ENCODE data around the gene ZNF611.
"Not testable (repeated sequence)": the region's sequence is repeated elsewhere in the genome, so short reads cannot be mapped to it uniquely, and the experiment has no call there.

Gene ZNF611

DNA sequence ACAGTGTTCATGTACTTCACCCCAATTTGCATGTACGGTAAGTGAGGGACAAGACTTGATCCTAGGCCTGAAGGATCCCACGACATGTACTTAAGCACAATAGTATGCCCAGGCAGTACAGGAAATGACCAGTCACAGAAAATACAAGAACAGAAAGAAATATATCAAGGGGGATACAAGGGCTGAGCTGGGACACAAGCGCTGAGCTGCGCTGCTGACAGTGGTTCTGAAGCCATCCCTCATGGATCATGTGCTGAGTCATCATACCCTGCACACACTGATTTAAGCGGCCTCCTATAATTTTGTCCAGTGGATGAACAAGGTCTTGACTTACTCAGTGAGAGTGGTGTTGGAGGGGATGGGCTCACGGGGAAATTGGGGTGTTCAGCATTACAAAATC, 59.6 kb downstream of the ZNF611 start:
- not testable (repeated sequence) for DNase-seq

DNA sequence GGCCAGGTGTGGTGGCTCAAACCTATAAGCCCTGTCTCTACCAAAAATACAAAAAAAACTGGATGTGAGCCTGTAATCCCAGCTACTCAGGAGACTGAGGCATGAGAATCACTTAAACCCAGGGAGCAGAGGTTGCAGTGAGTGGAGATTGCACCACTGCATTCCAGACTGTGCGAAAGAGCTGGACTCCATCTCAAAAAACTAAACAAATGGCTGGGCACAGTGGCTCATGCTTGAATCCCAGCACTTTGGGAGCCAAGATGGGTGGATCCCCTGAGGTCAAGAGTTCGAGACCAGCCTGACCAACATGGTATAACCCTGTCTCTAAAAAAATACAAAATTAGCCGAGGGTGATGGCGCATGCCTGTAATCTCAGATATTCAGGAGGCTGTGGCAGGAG, 61.8 kb downstream of the ZNF611 start:
- DNase-seq, result no peak

DNA sequence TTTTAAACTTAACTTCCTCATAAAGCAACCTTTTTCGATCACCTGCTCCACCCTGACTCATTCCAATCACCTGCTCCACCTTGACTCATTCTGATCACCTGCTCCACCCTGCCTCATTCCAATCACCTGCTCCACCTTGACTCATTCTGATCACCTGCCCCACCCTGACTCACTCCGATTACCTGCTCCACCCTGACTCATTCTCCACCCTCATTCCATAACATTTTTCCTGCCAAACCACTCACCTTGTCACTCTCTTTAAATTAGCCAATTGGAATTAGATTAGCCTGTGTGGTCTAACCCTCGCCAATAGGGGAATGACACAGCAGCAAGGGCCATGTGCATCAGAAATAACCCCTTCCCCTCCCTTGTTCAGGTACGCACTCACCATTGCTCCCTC, 64.8 kb downstream of the ZNF611 start:
- no peak for DNase-seq

DNA sequence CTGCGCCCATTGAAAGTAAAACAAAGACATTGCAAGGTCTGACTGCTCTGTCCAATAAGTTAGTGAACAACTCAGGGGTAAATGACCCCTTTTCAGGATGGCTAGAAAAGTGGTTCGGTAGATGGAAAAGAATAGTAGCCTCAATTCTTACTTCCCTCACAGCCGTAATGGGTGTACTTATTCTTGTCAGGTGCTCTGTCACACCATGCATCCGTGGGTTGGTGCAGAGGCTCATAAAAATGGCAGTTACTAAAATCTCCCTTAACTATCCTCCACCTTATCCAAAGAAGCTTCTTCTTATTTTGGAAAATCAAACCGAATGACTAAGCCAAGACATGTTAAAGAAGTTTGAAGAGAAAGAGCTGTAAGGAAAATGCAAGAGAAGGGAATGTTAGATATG, 65.3 kb downstream of the ZNF611 start:
- no peak for DNase-seq

DNA sequence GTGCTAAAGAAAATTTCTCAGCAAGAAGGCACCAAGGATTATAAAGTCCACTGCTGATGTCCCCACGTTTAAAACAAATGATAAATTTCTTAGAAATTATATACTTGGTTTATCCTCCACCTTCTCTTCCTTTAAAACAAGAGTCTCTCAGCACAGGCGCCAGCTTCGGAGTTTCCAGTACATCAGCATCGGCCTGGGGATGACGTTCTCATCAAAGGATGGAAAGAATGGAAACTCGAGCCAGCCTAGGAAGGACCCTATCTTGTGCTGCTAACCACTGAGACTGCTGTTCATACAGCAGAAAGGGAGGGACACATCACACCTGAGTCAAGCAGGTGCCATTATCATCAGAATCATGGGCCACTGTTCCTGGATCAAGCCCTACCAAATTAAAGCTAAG, 66.9 kb downstream of the ZNF611 start:
- no peak for DNase-seq

DNA sequence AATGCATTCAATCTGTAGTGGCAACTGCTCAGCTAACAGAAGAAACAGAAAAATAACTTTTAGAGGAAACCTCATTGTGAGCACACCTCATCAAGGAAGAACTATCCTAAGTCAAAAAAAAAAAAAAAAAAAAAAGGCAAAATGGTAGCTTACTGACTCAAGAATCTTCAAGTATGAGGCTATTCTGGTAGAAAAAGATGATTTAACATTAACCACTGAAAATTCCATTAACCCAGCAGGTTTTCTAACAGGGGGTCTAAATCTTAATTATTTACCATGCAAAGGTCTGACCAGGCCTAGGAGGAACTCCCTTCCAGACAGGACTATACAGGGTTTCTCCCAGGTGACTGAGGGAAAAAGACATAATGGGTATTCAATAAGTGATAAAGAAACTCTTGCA, 68.3 kb downstream of the ZNF611 start:
- DNase-seq, result no peak

DNA sequence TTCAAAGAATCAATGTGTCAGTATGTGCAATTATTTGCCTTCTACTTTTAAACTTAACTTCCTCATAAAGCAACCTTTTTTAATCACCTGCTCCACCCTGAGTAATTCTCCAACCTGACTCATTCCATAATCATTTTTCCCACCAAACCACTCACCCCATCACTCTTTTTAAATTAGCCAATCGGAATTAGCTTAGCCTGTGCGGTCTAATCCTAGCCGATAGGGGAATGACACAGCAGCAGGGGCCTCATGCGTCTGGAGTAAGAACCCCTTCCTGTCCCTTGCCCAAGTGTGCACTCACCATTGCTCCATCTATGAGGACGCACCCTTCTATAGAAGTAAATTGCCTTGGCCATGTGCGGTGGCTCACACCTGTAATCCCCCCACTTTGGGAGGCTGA, 69.3 kb downstream of the ZNF611 start:
- DNase-seq, result no peak

DNA sequence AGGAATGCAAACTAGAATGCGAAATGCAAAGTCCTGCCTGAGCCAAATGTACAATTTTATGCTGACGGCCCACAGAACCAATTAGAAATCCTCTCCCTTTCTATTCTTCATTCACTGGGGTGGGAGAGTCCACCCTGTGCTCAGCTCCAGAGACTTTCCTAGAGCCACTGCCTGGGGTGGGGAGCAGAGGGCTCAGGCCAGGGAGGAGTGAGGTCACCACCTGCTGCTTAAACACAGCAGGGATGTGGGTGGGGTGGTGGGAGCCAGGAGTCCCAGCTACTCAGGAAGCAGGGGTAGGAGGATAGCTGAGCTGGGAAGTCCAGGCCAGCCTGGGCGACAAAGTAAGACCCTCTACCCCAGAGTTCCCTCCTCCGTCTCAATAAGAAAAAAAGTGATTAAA, 69.8 kb downstream of the ZNF611 start:
- DNase-seq, result no peak

DNA sequence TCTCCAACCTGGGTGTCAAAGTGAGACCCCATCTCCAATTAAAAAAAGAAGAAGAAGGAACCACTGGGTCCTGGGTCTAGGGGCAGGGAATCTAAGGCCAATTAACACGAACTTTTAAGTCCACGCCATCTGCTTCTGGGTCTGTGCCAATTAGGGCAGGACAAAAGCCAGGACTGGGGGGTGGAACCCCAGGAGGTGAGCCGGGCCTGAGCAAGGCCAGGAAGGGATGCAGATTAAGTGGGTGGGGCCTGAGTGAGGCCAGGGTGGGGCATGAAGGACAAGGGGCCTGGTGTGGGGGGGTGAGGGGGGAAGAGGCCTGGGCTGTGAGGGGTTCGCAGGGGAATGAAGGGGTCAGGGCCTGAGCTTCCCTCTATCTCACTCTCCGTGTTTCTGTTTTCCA, 70.4 kb downstream of the ZNF611 start:
- no peak for DNase-seq

DNA sequence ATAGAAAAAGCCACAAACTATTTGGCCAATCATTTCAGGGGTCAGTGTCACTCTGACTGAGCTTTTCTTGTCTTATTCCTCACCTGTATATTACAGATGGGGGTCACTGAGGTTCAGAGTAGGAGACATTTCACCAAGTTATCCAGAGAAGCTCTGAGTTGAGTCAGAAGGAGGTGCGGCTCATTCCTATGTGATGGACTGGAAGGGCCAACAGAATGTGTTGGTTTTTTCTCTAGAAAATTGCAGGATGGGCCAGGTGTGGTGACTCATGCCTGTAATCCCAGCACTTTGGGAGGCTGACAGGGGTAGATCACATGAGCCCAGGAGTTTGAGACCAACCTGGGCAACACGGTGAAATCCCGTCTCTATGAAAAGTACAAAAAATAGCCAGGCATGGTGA, 72.2 kb downstream of the ZNF611 start:
- DNase-seq, result no peak

DNA sequence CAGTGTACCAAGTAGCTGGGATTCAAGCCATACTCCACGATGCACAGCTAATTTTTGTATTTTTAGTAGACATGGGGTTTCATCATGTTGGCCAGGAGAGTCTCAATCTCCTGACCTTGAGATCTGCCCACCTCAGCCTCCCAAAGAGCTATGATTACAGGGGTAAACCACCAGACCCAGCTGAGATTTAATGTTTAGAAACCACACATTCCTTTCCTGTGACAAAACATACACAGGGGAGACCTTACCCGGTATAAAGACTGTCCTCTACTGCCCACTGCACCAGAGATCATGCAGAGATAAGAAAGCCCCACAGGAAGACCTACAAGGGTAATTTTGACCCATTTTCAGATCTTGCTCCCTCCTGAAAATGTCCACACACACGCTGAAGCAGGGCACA, 73.9 kb downstream of the ZNF611 start:
- DNase-seq, result no peak

DNA sequence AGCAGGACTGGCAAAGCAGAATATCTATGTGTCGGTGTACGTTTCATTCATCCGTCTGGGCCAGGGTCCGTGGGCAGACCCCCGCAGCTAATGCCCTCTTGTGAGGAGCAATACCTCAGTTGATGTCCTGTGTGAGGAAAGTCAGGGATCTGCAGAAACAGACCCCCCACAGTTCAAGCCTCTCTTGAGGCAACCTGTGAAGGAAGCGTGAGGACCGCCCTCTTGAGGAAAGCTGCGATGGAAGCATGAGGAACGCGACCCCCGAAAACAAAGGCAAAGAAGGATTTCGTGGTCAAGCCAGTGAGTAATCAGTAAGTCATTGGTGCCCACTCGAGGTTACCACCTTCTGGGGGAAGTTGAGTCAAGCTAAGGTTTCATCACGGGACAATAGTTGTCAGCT, 75.8 kb downstream of the ZNF611 start:
- no peak for DNase-seq

DNA sequence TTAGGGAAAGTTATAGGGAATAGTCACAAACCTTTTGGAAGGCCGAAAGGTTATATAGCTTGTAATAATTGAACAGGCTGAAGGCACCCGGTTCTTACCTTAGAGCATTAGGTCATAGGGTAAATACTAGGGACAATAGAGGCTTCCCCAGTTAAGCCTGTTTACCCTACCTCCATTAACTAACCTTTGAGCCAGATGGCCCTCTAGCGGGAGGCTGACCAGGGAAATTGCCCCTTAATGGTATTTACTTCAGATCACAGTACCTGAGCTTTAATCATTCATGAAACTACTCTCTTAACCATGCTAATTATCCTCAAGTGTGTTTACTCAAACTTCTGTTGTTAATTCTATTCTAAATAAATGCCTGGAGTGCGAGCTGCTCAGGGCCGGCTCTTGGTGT, 76.2 kb downstream of the ZNF611 start:
- peak; percentile 21 for DNase-seq

DNA sequence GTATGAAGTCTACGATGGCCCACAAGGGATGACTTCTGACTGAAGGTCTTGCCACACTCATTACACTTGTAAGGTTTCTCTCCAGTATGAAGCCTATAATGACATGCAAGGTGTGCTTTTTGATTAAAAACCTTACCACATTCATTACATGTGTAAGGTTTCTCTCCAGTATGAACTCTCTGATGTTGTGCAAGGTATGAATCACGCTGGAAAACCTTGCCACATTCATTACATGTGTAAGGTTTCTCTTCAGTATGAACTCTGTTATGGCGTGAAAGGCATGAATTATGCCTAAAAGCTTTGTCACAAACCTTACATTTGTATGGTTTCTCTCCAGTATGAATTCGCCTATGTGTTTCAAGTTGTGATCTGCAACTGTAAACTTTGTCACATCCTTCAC, 81.7 kb downstream of the ZNF611 start:
- no peak for DNase-seq

All from COR-L47 (cell line).